ENCODE data around the gene SPTBN4.

The SPTBN4 gene

GRCh38 chr19:40525234-40526051 lies 58.6 kb downstream of the SPTBN4 start:
- Histone ChIP-seq H3K27me3 (ENCODE audit: insufficient read depth, low read length) (no peaks in the 10 kb centered on the region), H3K9ac (ENCODE audit: low read length) (no peak overlapping the region), H3K4me1 (ENCODE audit: insufficient read depth, low read length, severe bottlenecking) (peaks cover 10% of the 10 kb centered on the region), H3F3A (ENCODE audit: insufficient read depth, low read length) (no peaks in the 10 kb centered on the region), H3K4me2 (ENCODE audit: low read length) (no peak overlapping the region), H2AFZ (ENCODE audit: low read length) (no peak overlapping the region), H3K9me3 (ENCODE audit: low read length) (no peaks in the 10 kb centered on the region), H3K4me3 (ENCODE audit: low read depth, low read length, poor library complexity, severe bottlenecking) (no peak overlapping the region), H3K79me2 (ENCODE audit: insufficient read depth, low read length) (no peaks in the 10 kb centered on the region), H3K9me2 (ENCODE audit: low read depth, low read length) (no peaks in the 10 kb centered on the region), H3K36me3 (ENCODE audit: insufficient read depth, low read length) (no peaks in the 10 kb centered on the region), H3K27ac (ENCODE audit: low read depth, low read length, poor library complexity, severe bottlenecking) (no peak overlapping the region), H4K20me1 (ENCODE audit: insufficient read depth, low read length) (no peaks in the 10 kb centered on the region)
- TF ChIP-seq CTCF (IDR thresholded peaks at IDR 0.05; ENCODE audit: low read length) (no peak), EZH2 (IDR thresholded peaks at IDR 0.05; ENCODE audit: borderline replicate concordance, low read length) (no peak)

- Histone ChIP-seq H3K27me3 (ENCODE audit: insufficient read depth, low read length) (no peaks in the 10 kb centered on the region; the same call in 1 of the 2 replicates), H3F3A (ENCODE audit: insufficient read depth, low read length) (no peaks in the 10 kb centered on the region), H4K20me1 (ENCODE audit: insufficient read depth, low read length) (no peaks in the 10 kb centered on the region), H3K27ac (ENCODE audit: low read depth, low read length, poor library complexity, severe bottlenecking) (no peak overlapping the region), H3K4me1 (ENCODE audit: insufficient read depth, low read length, severe bottlenecking) (peaks cover 10% of the 10 kb centered on the region), H3K4me3 (ENCODE audit: low read depth, low read length, poor library complexity, severe bottlenecking) (no peak overlapping the region), H3K9me2 (ENCODE audit: low read depth, low read length) (no peaks in the 10 kb centered on the region), H3K36me3 (ENCODE audit: insufficient read depth, low read length) (no peaks in the 10 kb centered on the region), H3K9me3 (ENCODE audit: low read length) (no peaks in the 10 kb centered on the region), H3K79me2 (ENCODE audit: insufficient read depth, low read length) (no peaks in the 10 kb centered on the region), H2AFZ (ENCODE audit: low read length) (no peak overlapping the region), H3K9ac (ENCODE audit: low read length) (no peak overlapping the region), H3K4me2 (ENCODE audit: low read length) (no peak overlapping the region)
- TF ChIP-seq EZH2 (IDR thresholded peaks at IDR 0.05; ENCODE audit: borderline replicate concordance, low read length) (no peak), CTCF (IDR thresholded peaks at IDR 0.05; ENCODE audit: low read length) (no peak)
Measured at GRCh38 chr19:40528078-40528477, 61.3 kb downstream of the SPTBN4 start.

- H3K9me3 ChIP-seq (ENCODE audit: low read length): no peaks in the 10 kb centered on the region
- TF ChIP-seq CTCF (IDR thresholded peaks at IDR 0.05; ENCODE audit: low read length) (no peak), EZH2 (IDR thresholded peaks at IDR 0.05; ENCODE audit: borderline replicate concordance, low read length) (no peak)
- no peaks in the 10 kb centered on the region for H3K36me3 ChIP-seq (ENCODE audit: insufficient read depth, low read length)
- H3F3A ChIP-seq (ENCODE audit: insufficient read depth, low read length): no peaks in the 10 kb centered on the region
- no peaks in the 10 kb centered on the region for H3K79me2 ChIP-seq (ENCODE audit: insufficient read depth, low read length)
- H4K20me1 ChIP-seq (ENCODE audit: insufficient read depth, low read length): no peaks in the 10 kb centered on the region
- H3K9ac ChIP-seq (ENCODE audit: low read length): no peak overlapping the region
- no peak overlapping the region for H2AFZ ChIP-seq (ENCODE audit: low read length)
- no peak overlapping the region for H3K4me3 ChIP-seq (ENCODE audit: low read depth, low read length, poor library complexity, severe bottlenecking)
- no peaks in the 10 kb centered on the region for H3K9me2 ChIP-seq (ENCODE audit: low read depth, low read length)
- no peak overlapping the region for H3K4me2 ChIP-seq (ENCODE audit: low read length)
- H3K27ac ChIP-seq (ENCODE audit: low read depth, low read length, poor library complexity, severe bottlenecking): no peak overlapping the region
- H3K27me3 ChIP-seq (ENCODE audit: insufficient read depth, low read length): no peaks in the 10 kb centered on the region; the same call in 1 of the 2 replicates
- H3K4me1 ChIP-seq (ENCODE audit: insufficient read depth, low read length, severe bottlenecking): peaks cover 10% of the 10 kb centered on the region
Measured at GRCh38 chr19:40528533-40529092, 61.8 kb downstream of the SPTBN4 start.

All from OCI-LY1 (cell line).